ENCODE measurements around the gene EXD3. TPM values are rescaled to one million over a fixed set of nuclear protein-coding genes. Genes with fewer than 3 reads are reported as not detected.

EXD3 gene
- polyA plus RNA-seq, 1 of the 3 experiments (the other 2 are of a cell fraction): 11.5 TPM

DNA sequence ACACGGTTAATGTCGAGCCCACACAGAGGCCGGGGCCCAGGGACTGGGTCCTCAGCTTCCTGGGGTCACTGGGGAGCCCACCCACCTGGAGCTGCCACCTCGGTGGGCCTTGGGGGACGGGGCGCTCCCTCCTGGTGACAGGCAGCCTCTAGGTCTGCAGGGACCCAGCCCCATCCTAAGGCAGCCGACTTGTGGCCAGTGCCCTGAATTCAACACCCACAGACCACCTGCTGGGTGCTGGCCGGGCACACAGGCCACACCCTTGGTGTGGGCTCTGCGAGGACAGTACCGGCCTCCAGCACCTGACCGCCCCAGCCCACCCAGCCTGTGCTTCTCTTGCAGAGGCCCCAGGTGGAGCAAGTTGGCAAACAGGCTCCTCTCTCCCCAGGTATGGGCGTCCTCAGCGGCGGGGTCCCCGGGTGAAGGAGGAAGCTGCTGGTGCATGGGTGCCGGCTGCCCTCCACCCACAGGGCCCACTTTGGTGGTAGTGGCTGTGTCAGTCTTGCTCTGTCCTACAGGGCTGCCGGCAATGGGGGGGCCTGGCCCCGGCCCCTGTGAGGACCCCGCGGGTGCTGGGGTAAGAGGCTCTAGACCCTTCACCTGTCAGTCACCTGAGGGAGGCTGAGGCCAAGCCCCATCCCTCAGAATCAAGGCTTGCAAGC, 9.9 kb upstream of the EXD3 start:
- Histone ChIP-seq H3K36me3 (replicated peaks in 1 of 2; ENCODE audit: control insufficient read depth in 1 of 2, insufficient read depth in 2 of 2, low read length in 1 of 2) (no peaks in the 10 kb centered on the region), H3K4me1 (ENCODE audit: control insufficient read depth in 1 of 2, insufficient read depth in 2 of 2, low read depth in 1 of 2, low read length in 1 of 2) (peaks cover 4 to 8% of the 10 kb centered on the region in 2 experiments; a peak in 2 of 4 replicates), H3K27me3 (ENCODE audit: insufficient read depth) (no peaks in the 10 kb centered on the region), H2AFZ (ENCODE audit: low read depth) (no peak overlapping the region), H3K79me2 (ENCODE audit: insufficient read depth) (no peaks in the 10 kb centered on the region), H3K27ac (ENCODE audit: low read depth in 2 of 2, low read length in 1 of 2) (no peak overlapping the region), H3F3A (replicated peaks; ENCODE audit: insufficient read depth) (no peaks in the 10 kb centered on the region), H3K9me2 (no peaks in the 10 kb centered on the region), H4K20me1 (ENCODE audit: insufficient read depth) (no peaks in the 10 kb centered on the region), H3K4me2 (no peak overlapping the region), H3K9ac (no peak overlapping the region), H3K4me3 (ENCODE audit: low read depth in 2 of 2, low read length in 1 of 2) (no peak overlapping the region), H3K9me3 (no peaks in the 10 kb centered on the region)
- ChIA-PET POLR2A (no interaction called here), CTCF (interaction anchor here (0.9 to 7.0 kb wide), 5 partner anchors 9 to 146 kb away, joined by 3 to 27 read pairs (median 4); partner anchors contain the start of genes EXD3 and NOXA1)
- TF ChIP-seq, protein P1, sequence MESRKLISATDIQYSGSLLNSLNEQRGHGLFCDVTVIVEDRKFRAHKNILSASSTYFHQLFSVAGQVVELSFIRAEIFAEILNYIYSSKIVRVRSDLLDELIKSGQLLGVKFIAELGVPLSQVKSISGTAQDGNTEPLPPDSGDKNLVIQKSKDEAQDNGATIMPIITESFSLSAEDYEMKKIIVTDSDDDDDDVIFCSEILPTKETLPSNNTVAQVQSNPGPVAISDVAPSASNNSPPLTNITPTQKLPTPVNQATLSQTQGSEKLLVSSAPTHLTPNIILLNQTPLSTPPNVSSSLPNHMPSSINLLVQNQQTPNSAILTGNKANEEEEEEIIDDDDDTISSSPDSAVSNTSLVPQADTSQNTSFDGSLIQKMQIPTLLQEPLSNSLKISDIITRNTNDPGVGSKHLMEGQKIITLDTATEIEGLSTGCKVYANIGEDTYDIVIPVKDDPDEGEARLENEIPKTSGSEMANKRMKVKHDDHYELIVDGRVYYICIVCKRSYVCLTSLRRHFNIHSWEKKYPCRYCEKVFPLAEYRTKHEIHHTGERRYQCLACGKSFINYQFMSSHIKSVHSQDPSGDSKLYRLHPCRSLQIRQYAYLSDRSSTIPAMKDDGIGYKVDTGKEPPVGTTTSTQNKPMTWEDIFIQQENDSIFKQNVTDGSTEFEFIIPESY (IDR thresholded peaks at IDR 0.05; ENCODE audit: borderline replicate concordance, low read depth): no peak
- TF ChIP-seq GABPA (IDR thresholded peaks at IDR 0.05; ENCODE audit: low read depth): no peak
- no peak for DNase-seq
- WGBS (ENCODE audit: low lambda C conversion rate): 87% methylated on average over 3 of the region's 20 CpGs

DNA sequence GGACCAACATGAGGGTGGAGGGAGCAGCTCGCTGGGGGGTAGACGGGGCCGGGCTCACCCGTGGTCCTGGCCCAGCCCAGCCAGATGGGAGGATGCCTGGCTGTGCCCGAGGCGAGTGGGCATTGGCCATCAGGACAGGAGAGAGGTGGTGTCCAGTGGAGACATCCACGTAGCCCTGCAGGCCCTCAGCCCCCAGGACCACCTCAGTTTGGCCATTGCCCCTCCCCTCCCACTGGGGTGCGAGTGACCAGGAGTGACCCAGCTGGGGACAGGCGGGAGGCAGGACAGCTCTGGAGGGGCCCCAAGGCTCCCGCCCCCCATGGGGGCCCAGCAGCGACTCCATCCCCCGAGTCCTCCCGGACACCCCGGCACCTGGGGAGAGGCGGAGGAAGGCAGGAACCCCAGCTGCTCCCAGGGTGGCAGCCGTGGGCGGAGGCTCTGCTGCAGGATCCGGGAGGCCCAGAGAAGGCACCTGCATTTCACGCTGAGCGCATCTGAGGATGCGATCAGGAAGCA, 8.5 kb upstream of the EXD3 start:
- 100% methylated on average over 1 of the region's 21 CpGs for WGBS (ENCODE audit: low lambda C conversion rate)
- ChIA-PET CTCF (interaction anchor here (0.6 to 7.0 kb wide), 5 partner anchors 8 to 684 kb away, joined by 3 to 27 read pairs (median 3); partner anchors contain the start of genes EXD3 and NOXA1), POLR2A (no interaction called here)
- TF ChIP-seq YY1 (IDR thresholded peaks at IDR 0.05; ENCODE audit: low read depth): no peak
- no peak for TF ChIP-seq NRF1 (IDR thresholded peaks at IDR 0.05; ENCODE audit: low read depth, low read length)
- TF ChIP-seq, protein P2, sequence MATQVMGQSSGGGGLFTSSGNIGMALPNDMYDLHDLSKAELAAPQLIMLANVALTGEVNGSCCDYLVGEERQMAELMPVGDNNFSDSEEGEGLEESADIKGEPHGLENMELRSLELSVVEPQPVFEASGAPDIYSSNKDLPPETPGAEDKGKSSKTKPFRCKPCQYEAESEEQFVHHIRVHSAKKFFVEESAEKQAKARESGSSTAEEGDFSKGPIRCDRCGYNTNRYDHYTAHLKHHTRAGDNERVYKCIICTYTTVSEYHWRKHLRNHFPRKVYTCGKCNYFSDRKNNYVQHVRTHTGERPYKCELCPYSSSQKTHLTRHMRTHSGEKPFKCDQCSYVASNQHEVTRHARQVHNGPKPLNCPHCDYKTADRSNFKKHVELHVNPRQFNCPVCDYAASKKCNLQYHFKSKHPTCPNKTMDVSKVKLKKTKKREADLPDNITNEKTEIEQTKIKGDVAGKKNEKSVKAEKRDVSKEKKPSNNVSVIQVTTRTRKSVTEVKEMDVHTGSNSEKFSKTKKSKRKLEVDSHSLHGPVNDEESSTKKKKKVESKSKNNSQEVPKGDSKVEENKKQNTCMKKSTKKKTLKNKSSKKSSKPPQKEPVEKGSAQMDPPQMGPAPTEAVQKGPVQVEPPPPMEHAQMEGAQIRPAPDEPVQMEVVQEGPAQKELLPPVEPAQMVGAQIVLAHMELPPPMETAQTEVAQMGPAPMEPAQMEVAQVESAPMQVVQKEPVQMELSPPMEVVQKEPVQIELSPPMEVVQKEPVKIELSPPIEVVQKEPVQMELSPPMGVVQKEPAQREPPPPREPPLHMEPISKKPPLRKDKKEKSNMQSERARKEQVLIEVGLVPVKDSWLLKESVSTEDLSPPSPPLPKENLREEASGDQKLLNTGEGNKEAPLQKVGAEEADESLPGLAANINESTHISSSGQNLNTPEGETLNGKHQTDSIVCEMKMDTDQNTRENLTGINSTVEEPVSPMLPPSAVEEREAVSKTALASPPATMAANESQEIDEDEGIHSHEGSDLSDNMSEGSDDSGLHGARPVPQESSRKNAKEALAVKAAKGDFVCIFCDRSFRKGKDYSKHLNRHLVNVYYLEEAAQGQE (IDR thresholded peaks at IDR 0.05; ENCODE audit: low read depth, low read length): no peak
- TF ChIP-seq, protein P3, sequence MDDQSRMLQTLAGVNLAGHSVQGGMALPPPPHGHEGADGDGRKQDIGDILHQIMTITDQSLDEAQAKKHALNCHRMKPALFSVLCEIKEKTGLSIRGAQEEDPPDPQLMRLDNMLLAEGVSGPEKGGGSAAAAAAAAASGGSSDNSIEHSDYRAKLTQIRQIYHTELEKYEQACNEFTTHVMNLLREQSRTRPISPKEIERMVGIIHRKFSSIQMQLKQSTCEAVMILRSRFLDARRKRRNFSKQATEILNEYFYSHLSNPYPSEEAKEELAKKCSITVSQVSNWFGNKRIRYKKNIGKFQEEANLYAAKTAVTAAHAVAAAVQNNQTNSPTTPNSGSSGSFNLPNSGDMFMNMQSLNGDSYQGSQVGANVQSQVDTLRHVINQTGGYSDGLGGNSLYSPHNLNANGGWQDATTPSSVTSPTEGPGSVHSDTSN (IDR thresholded peaks at IDR 0.05): no peak
- no peak for TF ChIP-seq TAF1 (IDR thresholded peaks at IDR 0.05; ENCODE audit: borderline replicate concordance, low read depth, low read length)
- TF ChIP-seq, protein P4, sequence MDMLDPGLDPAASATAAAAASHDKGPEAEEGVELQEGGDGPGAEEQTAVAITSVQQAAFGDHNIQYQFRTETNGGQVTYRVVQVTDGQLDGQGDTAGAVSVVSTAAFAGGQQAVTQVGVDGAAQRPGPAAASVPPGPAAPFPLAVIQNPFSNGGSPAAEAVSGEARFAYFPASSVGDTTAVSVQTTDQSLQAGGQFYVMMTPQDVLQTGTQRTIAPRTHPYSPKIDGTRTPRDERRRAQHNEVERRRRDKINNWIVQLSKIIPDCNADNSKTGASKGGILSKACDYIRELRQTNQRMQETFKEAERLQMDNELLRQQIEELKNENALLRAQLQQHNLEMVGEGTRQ (IDR thresholded peaks at IDR 0.05; ENCODE audit: borderline replicate concordance, low read depth, low read length): no peak
- TF ChIP-seq FOXJ3 (CRISPR knock-in tag; IDR thresholded peaks at IDR 0.05): no peak
- TF ChIP-seq MEF2A (IDR thresholded peaks at IDR 0.05; ENCODE audit: borderline replicate concordance, low read depth): no peak
- TF ChIP-seq FOSL2 (IDR thresholded peaks at IDR 0.05; ENCODE audit: borderline replicate concordance, low read depth): no peak
- TF ChIP-seq EZH2phosphoT487 (IDR thresholded peaks at IDR 0.05; ENCODE audit: borderline replicate concordance, low read depth): no peak
- TF ChIP-seq, protein P5, sequence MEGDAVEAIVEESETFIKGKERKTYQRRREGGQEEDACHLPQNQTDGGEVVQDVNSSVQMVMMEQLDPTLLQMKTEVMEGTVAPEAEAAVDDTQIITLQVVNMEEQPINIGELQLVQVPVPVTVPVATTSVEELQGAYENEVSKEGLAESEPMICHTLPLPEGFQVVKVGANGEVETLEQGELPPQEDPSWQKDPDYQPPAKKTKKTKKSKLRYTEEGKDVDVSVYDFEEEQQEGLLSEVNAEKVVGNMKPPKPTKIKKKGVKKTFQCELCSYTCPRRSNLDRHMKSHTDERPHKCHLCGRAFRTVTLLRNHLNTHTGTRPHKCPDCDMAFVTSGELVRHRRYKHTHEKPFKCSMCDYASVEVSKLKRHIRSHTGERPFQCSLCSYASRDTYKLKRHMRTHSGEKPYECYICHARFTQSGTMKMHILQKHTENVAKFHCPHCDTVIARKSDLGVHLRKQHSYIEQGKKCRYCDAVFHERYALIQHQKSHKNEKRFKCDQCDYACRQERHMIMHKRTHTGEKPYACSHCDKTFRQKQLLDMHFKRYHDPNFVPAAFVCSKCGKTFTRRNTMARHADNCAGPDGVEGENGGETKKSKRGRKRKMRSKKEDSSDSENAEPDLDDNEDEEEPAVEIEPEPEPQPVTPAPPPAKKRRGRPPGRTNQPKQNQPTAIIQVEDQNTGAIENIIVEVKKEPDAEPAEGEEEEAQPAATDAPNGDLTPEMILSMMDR (IDR thresholded peaks at IDR 0.05): no peak
- TF ChIP-seq, protein P6, sequence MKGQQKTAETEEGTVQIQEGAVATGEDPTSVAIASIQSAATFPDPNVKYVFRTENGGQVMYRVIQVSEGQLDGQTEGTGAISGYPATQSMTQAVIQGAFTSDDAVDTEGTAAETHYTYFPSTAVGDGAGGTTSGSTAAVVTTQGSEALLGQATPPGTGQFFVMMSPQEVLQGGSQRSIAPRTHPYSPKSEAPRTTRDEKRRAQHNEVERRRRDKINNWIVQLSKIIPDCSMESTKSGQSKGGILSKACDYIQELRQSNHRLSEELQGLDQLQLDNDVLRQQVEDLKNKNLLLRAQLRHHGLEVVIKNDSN (IDR thresholded peaks at IDR 0.05; ENCODE audit: borderline replicate concordance, low read depth): no peak
- TF ChIP-seq ELF1 (IDR thresholded peaks at IDR 0.05): no peak

More for the DNA sequence above, 8.5 kb upstream of the EXD3 start:
- no peak overlapping the region for H3K27ac ChIP-seq (ENCODE audit: low read depth in 2 of 2, low read length in 1 of 2)
- no peaks in the 10 kb centered on the region for H3K9me2 ChIP-seq
- no peaks in the 10 kb centered on the region for H3K79me2 ChIP-seq (ENCODE audit: insufficient read depth)
- H3F3A ChIP-seq (replicated peaks; ENCODE audit: insufficient read depth): no peaks in the 10 kb centered on the region
- H3K36me3 ChIP-seq (replicated peaks in 1 of 2; ENCODE audit: control insufficient read depth in 1 of 2, insufficient read depth in 2 of 2, low read length in 1 of 2): no peaks in the 10 kb centered on the region
- no peaks in the 10 kb centered on the region for H3K27me3 ChIP-seq (ENCODE audit: insufficient read depth)
- H3K4me3 ChIP-seq (ENCODE audit: low read depth in 2 of 2, low read length in 1 of 2): no peak overlapping the region
- H2AFZ ChIP-seq (ENCODE audit: low read depth): no peak overlapping the region
- no peaks in the 10 kb centered on the region for H4K20me1 ChIP-seq (ENCODE audit: insufficient read depth)
- no peak overlapping the region for H3K9ac ChIP-seq
- no peak overlapping the region for H3K4me2 ChIP-seq
- H3K9me3 ChIP-seq: no peaks in the 10 kb centered on the region
- DNase-seq: peak; percentile 22
- peaks cover 4 to 8% of the 10 kb centered on the region in 2 experiments; a peak in 2 of 4 replicates for H3K4me1 ChIP-seq (ENCODE audit: control insufficient read depth in 1 of 2, insufficient read depth in 2 of 2, low read depth in 1 of 2, low read length in 1 of 2)

Measured in SK-N-SH (cell line).